WERI-Rb-1 (cell line): ENCODE measurements around the gene TMPRSS11D.

ENCODE experiments used
- DNase-seq: peaks from one replicate; pipeline ENCODE4 v3.0.0-alpha.2; 2020
- H3K27ac ChIP-seq: fragments of 250-450 bp; sonication (Bioruptor Pico); 2 replicates; pipeline ENCODE4 v1.5.1; 2020; ENCODE audit warnings: mild to moderate bottlenecking, moderate library complexity
- H3K27me3 ChIP-seq: fragments of 250-450 bp; sonication (Bioruptor Pico); 2 replicates; pipeline ENCODE4 v1.5.1; 2021; ENCODE audit warnings: mild to moderate bottlenecking, low read depth, moderate library complexity; ENCODE audit not compliant: insufficient read depth, severe bottlenecking
- H3K36me3 ChIP-seq: fragments of 250-450 bp; sonication (Bioruptor Pico); 2 replicates; pipeline ENCODE4 v1.5.1; 2020; ENCODE audit warnings: mild to moderate bottlenecking, moderate library complexity
- H3K4me3 ChIP-seq: 2 replicates; pipeline ENCODE4 v1.5.1; 2011; ENCODE audit warnings: low read depth, mild to moderate bottlenecking, control low read depth, low read length
- H3K9me3 ChIP-seq: fragments of 250-450 bp; sonication (Bioruptor Pico); 2 replicates; pipeline ENCODE4 v1.5.1; 2021; ENCODE audit warnings: mild to moderate bottlenecking, moderate library complexity; ENCODE audit not compliant: severe bottlenecking
- CTCF ChIP-seq: IDR thresholded peaks from 2 replicates; pipeline ENCODE4 v1.5.1; 2011; ENCODE audit warnings: low read depth, mild to moderate bottlenecking, control low read depth, inconsistent platforms, low read length

TMPRSS11D gene

GRCh38 chr4:67787311-67787710 is 96.5 kb downstream of the TMPRSS11D start:
- DNase-seq, result no peak
- no peak for TF ChIP-seq CTCF
- H3K27ac ChIP-seq, result no peak overlapping the region
- H3K9me3 ChIP-seq, result no peaks in the 10 kb centered on the region
- no peaks in the 10 kb centered on the region for H3K27me3 ChIP-seq
- no peaks in the 10 kb centered on the region for H3K36me3 ChIP-seq
- H3K4me3 ChIP-seq, result no peak overlapping the region

DNA sequence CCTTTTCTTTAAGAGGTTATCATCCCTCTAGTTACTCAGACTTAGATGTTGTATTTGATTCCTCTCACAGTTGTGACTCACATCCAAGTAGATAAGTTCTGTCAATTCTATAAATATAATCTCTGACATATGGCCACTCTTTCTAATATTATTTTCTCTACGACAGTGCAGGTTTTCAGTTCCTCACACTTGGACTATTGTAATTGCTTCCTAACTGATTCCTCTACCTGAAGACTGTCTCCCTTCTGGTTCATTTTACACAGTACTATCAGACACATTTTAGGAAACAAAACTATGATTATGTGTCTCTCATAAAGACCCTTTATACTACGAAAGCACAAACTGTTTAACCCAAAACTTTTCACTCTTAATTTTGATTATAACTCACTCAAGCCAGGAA is 98.3 kb downstream of the TMPRSS11D start:
- Histone ChIP-seq H3K36me3 (no peaks in the 10 kb centered on the region), H3K27ac (no peak overlapping the region), H3K4me3 (no peak overlapping the region), H3K27me3 (no peaks in the 10 kb centered on the region), H3K9me3 (no peaks in the 10 kb centered on the region)
- no peak for TF ChIP-seq CTCF
- DNase-seq, result no peak

- H3K4me3 ChIP-seq, result no peak overlapping the region
- no peak for TF ChIP-seq CTCF
- no peak overlapping the region for H3K27ac ChIP-seq
- no peaks in the 10 kb centered on the region for H3K9me3 ChIP-seq
- H3K36me3 ChIP-seq, result no peaks in the 10 kb centered on the region
- no peak for DNase-seq
- H3K27me3 ChIP-seq, result no peaks in the 10 kb centered on the region
Measured at GRCh38 chr4:67779631-67780030, 104.2 kb downstream of the TMPRSS11D start.

GRCh38 chr4:67776746-67777145 is 107.1 kb downstream of the TMPRSS11D start:
- peak overlapping the region; percentile 67 for H3K27ac ChIP-seq
- H3K4me3 ChIP-seq, result no peak overlapping the region; the same call in 1 of the 2 replicates
- peak; percentile 76 for DNase-seq
- H3K36me3 ChIP-seq, result no peaks in the 10 kb centered on the region
- no peaks in the 10 kb centered on the region for H3K9me3 ChIP-seq
- 0 out of 2 replicates have a peak, but pooled peaks have one; percentile 6 for TF ChIP-seq CTCF
- H3K27me3 ChIP-seq, result no peaks in the 10 kb centered on the region
